ENCODE data around the gene THOC6. TPM values are rescaled to one million over a fixed set of nuclear protein-coding genes. Genes with fewer than 3 reads are reported as not detected.

THOC6 gene
- total RNA-seq, 1 experiment from 2014 or later = 68.2 TPM

DNA sequence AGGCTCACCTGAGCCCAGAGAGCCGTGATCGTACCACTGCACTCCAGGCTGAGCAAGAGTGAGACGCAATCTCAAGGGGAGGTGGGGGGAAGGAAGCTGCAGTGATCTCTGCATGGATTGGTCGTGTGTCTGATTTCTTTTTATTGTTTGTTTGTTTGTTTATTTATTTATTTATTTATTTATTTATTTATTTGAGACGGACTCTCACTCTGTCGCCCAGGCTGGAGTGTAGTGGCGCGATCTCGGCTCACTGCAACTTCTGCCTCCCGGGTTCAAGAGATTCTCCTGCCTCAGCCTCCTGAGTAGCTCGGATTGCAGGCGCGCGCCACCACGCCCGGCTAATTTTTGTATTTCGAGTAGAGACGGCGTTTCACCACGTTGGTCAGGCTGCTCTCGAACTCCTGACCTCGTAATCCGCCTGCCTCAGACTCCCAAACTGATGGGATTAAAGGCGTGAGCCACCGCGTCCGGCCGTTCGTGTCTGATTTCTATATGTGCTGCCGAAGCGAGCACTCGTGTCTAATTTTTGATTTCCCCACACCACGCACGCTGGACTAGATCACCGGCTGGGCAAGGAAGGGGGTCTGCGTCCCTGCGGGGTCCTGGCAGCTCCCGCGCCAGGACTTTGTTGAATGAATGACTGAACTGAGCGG lies 4.1 kb upstream of the THOC6 start:
- no peak overlapping the region for H3K4ac ChIP-seq (ENCODE audit: low read depth, low read length)
- H3K9me3 ChIP-seq (ENCODE audit: control insufficient read depth, low read depth, low read length) = no peaks in the 10 kb centered on the region
- no peak overlapping the region for H2BK12ac ChIP-seq (ENCODE audit: insufficient read length, low read depth, low read length)
- no peak for DNase-seq
- peak overlapping the region; percentile 77 to 95 (median 93); a peak in 5 of 7 replicates for H3K27ac Mint-ChIP-seq
- H3K4me1 ChIP-seq (ENCODE audit: insufficient read depth, low read length) = peaks cover 2% of the 10 kb centered on the region; the same call in 1 of the 2 replicates
- no peak overlapping the region for H3K14ac ChIP-seq (ENCODE audit: insufficient read depth, low read length)
- H2BK15ac ChIP-seq (ENCODE audit: low read depth, low read length) = no peak overlapping the region
- no peak overlapping the region for H4K5ac ChIP-seq (ENCODE audit: insufficient read length, low read depth, low read length)
- no peak overlapping the region for H2AFZ ChIP-seq (ENCODE audit: low read length)
- peak overlapping the region; percentile 93 to 96 for H3K4me3 Mint-ChIP-seq
- H4K8ac ChIP-seq (replicated peaks; ENCODE audit: insufficient read length, low read depth, low read length) = no peak overlapping the region
- no peaks in the 10 kb centered on the region for H3K27me3 ChIP-seq (ENCODE audit: insufficient read depth, low read length)
- H2BK5ac ChIP-seq (ENCODE audit: insufficient read length, low read length) = no peak overlapping the region
- H3K18ac ChIP-seq (ENCODE audit: insufficient read length, low read depth, low read length) = peak overlapping the region; percentile 44
- no peak overlapping the region for H2BK120ac ChIP-seq (ENCODE audit: low read depth, low read length, poor library complexity, severe bottlenecking)
- peaks cover 7% of the 10 kb centered on the region; the same call in 1 of the 2 replicates for H3K27me3 Mint-ChIP-seq (ENCODE audit: low read depth)
- peaks cover 33% of the 10 kb centered on the region for H3K23me2 ChIP-seq (ENCODE audit: insufficient read length, low read depth, low read length, poor library complexity, severe bottlenecking)
- H3K79me1 ChIP-seq (ENCODE audit: insufficient read depth, low read depth, low read length, poor library complexity, severe bottlenecking) = no peaks in the 10 kb centered on the region
- H3K79me2 ChIP-seq (ENCODE audit: insufficient read depth, low read length) = peaks cover 9% of the 10 kb centered on the region; the same call in 1 of the 2 replicates
- no peak overlapping the region for H3K27ac ChIP-seq (ENCODE audit: insufficient read length, low read depth, low read length)
- H4K91ac ChIP-seq (ENCODE audit: insufficient read length, low read depth, low read length) = no peak overlapping the region
- TF ChIP-seq, protein P1, sequence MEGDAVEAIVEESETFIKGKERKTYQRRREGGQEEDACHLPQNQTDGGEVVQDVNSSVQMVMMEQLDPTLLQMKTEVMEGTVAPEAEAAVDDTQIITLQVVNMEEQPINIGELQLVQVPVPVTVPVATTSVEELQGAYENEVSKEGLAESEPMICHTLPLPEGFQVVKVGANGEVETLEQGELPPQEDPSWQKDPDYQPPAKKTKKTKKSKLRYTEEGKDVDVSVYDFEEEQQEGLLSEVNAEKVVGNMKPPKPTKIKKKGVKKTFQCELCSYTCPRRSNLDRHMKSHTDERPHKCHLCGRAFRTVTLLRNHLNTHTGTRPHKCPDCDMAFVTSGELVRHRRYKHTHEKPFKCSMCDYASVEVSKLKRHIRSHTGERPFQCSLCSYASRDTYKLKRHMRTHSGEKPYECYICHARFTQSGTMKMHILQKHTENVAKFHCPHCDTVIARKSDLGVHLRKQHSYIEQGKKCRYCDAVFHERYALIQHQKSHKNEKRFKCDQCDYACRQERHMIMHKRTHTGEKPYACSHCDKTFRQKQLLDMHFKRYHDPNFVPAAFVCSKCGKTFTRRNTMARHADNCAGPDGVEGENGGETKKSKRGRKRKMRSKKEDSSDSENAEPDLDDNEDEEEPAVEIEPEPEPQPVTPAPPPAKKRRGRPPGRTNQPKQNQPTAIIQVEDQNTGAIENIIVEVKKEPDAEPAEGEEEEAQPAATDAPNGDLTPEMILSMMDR (conservative IDR thresholded peaks at IDR 0.05) = no peak
- no peak overlapping the region for H3T11ph ChIP-seq (ENCODE audit: low read length)
- H3K4me1 Mint-ChIP-seq = peaks cover 38 to 66% of the 10 kb centered on the region in 2 experiments
- H3K9me3 Mint-ChIP-seq = no peaks in the 10 kb centered on the region; a peak in 2 of 5 replicates
- no peak overlapping the region for H3K23ac ChIP-seq (ENCODE audit: insufficient read length, low read depth, low read length)
- H3K56ac ChIP-seq (ENCODE audit: insufficient read length, low read depth, low read length) = no peak overlapping the region
- H3K36me3 Mint-ChIP-seq (ENCODE audit: insufficient read depth in 1 of 3, low read depth in 3 of 3) = peaks cover 22 to 42% (median 30%) of the 10 kb centered on the region in 3 experiments
- no peak overlapping the region for H3K9ac ChIP-seq (ENCODE audit: extremely low read depth, insufficient read length, low read length)
- no peaks in the 10 kb centered on the region for H4K20me1 ChIP-seq (ENCODE audit: control insufficient read depth, insufficient read depth, insufficient read length)
- H2BK20ac ChIP-seq (ENCODE audit: low read depth, low read length, poor library complexity, severe bottlenecking) = no peak overlapping the region
- peak overlapping the region; percentile 51 for H3K4me2 ChIP-seq (ENCODE audit: insufficient read depth, insufficient read length, low read length)
- H2AK5ac ChIP-seq (ENCODE audit: insufficient read length, low read length) = no peak overlapping the region
- WGBS (ENCODE audit: extremely low coverage, insufficient read length, low lambda C conversion rate) = no CpG with 5 or more reads among the region's 40 CpGs

All from H9 (cell line).